Measurements from ENCODE around the gene PRRX2.

DNA sequence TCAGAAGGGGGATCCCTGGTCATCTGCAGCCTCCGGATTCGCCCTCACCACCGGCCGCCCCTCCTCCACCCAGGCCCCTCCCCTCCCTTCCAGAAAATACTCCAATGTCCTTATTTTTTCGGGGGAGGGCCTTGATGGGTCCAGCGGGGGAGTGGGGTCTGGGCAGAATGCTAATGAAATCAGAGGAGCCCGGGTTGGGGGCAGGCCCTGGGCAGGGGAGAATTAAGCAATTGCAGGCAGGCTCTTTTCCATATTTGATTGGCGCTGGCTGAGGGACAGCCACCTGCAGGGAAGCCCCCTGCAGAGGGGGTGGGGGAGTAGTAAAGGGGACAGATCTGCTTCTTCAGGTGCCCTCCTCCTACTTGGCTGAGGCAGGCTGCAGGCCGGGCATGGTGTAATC, 21.3 kb downstream of the PRRX2 start:
- TF ChIP-seq, protein P1, sequence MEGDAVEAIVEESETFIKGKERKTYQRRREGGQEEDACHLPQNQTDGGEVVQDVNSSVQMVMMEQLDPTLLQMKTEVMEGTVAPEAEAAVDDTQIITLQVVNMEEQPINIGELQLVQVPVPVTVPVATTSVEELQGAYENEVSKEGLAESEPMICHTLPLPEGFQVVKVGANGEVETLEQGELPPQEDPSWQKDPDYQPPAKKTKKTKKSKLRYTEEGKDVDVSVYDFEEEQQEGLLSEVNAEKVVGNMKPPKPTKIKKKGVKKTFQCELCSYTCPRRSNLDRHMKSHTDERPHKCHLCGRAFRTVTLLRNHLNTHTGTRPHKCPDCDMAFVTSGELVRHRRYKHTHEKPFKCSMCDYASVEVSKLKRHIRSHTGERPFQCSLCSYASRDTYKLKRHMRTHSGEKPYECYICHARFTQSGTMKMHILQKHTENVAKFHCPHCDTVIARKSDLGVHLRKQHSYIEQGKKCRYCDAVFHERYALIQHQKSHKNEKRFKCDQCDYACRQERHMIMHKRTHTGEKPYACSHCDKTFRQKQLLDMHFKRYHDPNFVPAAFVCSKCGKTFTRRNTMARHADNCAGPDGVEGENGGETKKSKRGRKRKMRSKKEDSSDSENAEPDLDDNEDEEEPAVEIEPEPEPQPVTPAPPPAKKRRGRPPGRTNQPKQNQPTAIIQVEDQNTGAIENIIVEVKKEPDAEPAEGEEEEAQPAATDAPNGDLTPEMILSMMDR (IDR thresholded peaks at IDR 0.05; ENCODE audit: poor library complexity), result no peak
- TF ChIP-seq EZH2 (IDR thresholded peaks at IDR 0.05; ENCODE audit: borderline replicate concordance), result no peak
